Measurements from ENCODE around the gene ANKRD33B. TPM values are rescaled to one million over a fixed set of nuclear protein-coding genes. Genes with fewer than 3 reads are reported as not detected.

ANKRD33B gene
- total and polyA plus RNA-seq, 2 of the 8 experiments (the other 6 are each of a cell fraction or from before 2014, with no cell fraction given) = 6.9 to 20.6 TPM

DNA sequence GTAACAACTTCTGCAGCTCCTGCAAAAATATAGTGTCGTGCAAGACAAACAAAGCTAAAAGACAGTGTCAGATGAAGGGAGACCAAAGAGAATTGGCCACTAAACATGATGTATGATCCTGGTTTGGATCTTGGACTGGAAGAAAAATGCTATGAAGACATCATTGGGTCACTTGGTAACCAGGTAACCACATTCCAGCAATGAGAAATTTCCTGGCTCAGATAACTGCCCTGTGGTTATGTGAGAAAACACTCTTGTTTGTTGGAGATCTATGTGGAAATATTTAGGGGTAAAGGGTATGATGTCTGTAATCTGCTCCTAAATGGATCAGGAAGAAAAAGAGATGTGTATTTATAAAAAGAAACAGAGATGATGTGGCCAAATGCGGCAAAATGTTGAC lies 45.5 kb upstream of the ANKRD33B start (continued):
- TF ChIP-seq, protein P1, sequence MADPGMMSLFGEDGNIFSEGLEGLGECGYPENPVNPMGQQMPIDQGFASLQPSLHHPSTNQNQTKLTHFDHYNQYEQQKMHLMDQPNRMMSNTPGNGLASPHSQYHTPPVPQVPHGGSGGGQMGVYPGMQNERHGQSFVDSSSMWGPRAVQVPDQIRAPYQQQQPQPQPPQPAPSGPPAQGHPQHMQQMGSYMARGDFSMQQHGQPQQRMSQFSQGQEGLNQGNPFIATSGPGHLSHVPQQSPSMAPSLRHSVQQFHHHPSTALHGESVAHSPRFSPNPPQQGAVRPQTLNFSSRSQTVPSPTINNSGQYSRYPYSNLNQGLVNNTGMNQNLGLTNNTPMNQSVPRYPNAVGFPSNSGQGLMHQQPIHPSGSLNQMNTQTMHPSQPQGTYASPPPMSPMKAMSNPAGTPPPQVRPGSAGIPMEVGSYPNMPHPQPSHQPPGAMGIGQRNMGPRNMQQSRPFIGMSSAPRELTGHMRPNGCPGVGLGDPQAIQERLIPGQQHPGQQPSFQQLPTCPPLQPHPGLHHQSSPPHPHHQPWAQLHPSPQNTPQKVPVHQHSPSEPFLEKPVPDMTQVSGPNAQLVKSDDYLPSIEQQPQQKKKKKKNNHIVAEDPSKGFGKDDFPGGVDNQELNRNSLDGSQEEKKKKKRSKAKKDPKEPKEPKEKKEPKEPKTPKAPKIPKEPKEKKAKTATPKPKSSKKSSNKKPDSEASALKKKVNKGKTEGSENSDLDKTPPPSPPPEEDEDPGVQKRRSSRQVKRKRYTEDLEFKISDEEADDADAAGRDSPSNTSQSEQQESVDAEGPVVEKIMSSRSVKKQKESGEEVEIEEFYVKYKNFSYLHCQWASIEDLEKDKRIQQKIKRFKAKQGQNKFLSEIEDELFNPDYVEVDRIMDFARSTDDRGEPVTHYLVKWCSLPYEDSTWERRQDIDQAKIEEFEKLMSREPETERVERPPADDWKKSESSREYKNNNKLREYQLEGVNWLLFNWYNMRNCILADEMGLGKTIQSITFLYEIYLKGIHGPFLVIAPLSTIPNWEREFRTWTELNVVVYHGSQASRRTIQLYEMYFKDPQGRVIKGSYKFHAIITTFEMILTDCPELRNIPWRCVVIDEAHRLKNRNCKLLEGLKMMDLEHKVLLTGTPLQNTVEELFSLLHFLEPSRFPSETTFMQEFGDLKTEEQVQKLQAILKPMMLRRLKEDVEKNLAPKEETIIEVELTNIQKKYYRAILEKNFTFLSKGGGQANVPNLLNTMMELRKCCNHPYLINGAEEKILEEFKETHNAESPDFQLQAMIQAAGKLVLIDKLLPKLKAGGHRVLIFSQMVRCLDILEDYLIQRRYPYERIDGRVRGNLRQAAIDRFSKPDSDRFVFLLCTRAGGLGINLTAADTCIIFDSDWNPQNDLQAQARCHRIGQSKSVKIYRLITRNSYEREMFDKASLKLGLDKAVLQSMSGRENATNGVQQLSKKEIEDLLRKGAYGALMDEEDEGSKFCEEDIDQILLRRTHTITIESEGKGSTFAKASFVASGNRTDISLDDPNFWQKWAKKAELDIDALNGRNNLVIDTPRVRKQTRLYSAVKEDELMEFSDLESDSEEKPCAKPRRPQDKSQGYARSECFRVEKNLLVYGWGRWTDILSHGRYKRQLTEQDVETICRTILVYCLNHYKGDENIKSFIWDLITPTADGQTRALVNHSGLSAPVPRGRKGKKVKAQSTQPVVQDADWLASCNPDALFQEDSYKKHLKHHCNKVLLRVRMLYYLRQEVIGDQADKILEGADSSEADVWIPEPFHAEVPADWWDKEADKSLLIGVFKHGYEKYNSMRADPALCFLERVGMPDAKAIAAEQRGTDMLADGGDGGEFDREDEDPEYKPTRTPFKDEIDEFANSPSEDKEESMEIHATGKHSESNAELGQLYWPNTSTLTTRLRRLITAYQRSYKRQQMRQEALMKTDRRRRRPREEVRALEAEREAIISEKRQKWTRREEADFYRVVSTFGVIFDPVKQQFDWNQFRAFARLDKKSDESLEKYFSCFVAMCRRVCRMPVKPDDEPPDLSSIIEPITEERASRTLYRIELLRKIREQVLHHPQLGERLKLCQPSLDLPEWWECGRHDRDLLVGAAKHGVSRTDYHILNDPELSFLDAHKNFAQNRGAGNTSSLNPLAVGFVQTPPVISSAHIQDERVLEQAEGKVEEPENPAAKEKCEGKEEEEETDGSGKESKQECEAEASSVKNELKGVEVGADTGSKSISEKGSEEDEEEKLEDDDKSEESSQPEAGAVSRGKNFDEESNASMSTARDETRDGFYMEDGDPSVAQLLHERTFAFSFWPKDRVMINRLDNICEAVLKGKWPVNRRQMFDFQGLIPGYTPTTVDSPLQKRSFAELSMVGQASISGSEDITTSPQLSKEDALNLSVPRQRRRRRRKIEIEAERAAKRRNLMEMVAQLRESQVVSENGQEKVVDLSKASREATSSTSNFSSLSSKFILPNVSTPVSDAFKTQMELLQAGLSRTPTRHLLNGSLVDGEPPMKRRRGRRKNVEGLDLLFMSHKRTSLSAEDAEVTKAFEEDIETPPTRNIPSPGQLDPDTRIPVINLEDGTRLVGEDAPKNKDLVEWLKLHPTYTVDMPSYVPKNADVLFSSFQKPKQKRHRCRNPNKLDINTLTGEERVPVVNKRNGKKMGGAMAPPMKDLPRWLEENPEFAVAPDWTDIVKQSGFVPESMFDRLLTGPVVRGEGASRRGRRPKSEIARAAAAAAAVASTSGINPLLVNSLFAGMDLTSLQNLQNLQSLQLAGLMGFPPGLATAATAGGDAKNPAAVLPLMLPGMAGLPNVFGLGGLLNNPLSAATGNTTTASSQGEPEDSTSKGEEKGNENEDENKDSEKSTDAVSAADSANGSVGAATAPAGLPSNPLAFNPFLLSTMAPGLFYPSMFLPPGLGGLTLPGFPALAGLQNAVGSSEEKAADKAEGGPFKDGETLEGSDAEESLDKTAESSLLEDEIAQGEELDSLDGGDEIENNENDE (IDR thresholded peaks at IDR 0.05; ENCODE audit: insufficient replicate concordance, low read length) = no peak
- TF ChIP-seq BACH1 (IDR thresholded peaks at IDR 0.05; ENCODE audit: low read length) (no peak), RFX5 (IDR thresholded peaks at IDR 0.05; ENCODE audit: borderline replicate concordance, low read depth, low read length) (no peak), SIRT6 (IDR thresholded peaks at IDR 0.05; ENCODE audit: low read length) (no peak), TAF7 (optimal IDR thresholded peaks at IDR 0.05; ENCODE audit: borderline replicate concordance, low read depth, low read length) (no peak), KDM5A (IDR thresholded peaks at IDR 0.05; ENCODE audit: low read length) (no peak), GTF2F1 (IDR thresholded peaks at IDR 0.05; ENCODE audit: borderline replicate concordance, low read depth, low read length) (no peak), POLR2A (IDR thresholded peaks at IDR 0.05; ENCODE audit: control extremely low read depth in 1 of 2, low read depth in 2 of 2, low read length in 2 of 2) (no peak), HDAC2 (IDR thresholded peaks at IDR 0.05; ENCODE audit: borderline replicate concordance in 1 of 2, low read depth in 2 of 2, low read length in 2 of 2) (no peak)
- TF ChIP-seq, protein P2, sequence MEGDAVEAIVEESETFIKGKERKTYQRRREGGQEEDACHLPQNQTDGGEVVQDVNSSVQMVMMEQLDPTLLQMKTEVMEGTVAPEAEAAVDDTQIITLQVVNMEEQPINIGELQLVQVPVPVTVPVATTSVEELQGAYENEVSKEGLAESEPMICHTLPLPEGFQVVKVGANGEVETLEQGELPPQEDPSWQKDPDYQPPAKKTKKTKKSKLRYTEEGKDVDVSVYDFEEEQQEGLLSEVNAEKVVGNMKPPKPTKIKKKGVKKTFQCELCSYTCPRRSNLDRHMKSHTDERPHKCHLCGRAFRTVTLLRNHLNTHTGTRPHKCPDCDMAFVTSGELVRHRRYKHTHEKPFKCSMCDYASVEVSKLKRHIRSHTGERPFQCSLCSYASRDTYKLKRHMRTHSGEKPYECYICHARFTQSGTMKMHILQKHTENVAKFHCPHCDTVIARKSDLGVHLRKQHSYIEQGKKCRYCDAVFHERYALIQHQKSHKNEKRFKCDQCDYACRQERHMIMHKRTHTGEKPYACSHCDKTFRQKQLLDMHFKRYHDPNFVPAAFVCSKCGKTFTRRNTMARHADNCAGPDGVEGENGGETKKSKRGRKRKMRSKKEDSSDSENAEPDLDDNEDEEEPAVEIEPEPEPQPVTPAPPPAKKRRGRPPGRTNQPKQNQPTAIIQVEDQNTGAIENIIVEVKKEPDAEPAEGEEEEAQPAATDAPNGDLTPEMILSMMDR (IDR thresholded peaks at IDR 0.05; ENCODE audit: control extremely low read depth in 1 of 3, insufficient read depth in 1 of 3, low read depth in 1 of 3, low read length in 3 of 3) = no peak
